GM12865 (cell line): ENCODE data around the gene DHX36.

Source experiments
- DNase-seq: peaks from one replicate; pipeline ENCODE4 v3.0.0; 2010; ENCODE audit warnings: low read depth
- H3K4me3 ChIP-seq: 2 replicates; pipeline ENCODE4 v1.5.1; 2011; ENCODE audit warnings: mild to moderate bottlenecking, low read depth, low read length, control low read depth
- CTCF ChIP-seq: IDR thresholded peaks from 2 replicates; pipeline ENCODE4 v1.5.1; 2011; ENCODE audit warnings: low read length, control low read depth, low read depth, inconsistent platforms; ENCODE audit not compliant: insufficient read depth; ENCODE audit errors: missing control alignments

DHX36 gene

GRCh38 chr3:154229217-154229590 is 95.1 kb downstream of the DHX36 start:
- H3K4me3 ChIP-seq = no peak overlapping the region
- TF ChIP-seq CTCF = no peak
- no peak for DNase-seq

- TF ChIP-seq CTCF = no peak
- H3K4me3 ChIP-seq = no peak overlapping the region
- no peak for DNase-seq
Measured at GRCh38 chr3:154228561-154229216, 95.6 kb downstream of the DHX36 start.

GRCh38 chr3:154227531-154227930 is 96.8 kb downstream of the DHX36 start:
- TF ChIP-seq CTCF = no peak
- no peak overlapping the region for H3K4me3 ChIP-seq
- DNase-seq = no peak

GRCh38 chr3:154225536-154225935 is 98.8 kb downstream of the DHX36 start:
- TF ChIP-seq CTCF = no peak
- H3K4me3 ChIP-seq = no peak overlapping the region
- DNase-seq = no peak

- no peak for DNase-seq
- no peak for TF ChIP-seq CTCF
- no peak overlapping the region for H3K4me3 ChIP-seq
Measured at GRCh38 chr3:154224866-154225265, 99.4 kb downstream of the DHX36 start.

GRCh38 chr3:154224366-154224765 is 99.9 kb downstream of the DHX36 start:
- no peak for TF ChIP-seq CTCF
- no peak overlapping the region for H3K4me3 ChIP-seq
- DNase-seq = no peak

- no peak overlapping the region for H3K4me3 ChIP-seq
- TF ChIP-seq CTCF = no peak
- DNase-seq = no peak
Measured at GRCh38 chr3:154223519-154223918, 100.8 kb downstream of the DHX36 start.
